IMR-90 (cell line): Measurements from ENCODE around the gene RGMA. TPM values are rescaled to one million over a fixed set of nuclear protein-coding genes. Genes with fewer than 3 reads are reported as not detected.

Source experiments
- ATAC-seq: fragments of 200-7000 bp; cut with Tn5 transposase; 2 replicates; pipeline ENCODE4 v1.9.1; 2020; ENCODE audit warnings: low read depth, mild to moderate bottlenecking, moderate library complexity
- BruUV-seq: library from RNA; stranded (reverse); fragments of 400-500 nt; replicated peaks from 2 replicates; lab custom pipeline; 2021; lab: Mats Ljungman, UMichigan
- CTCF ChIA-PET: fragments of 300-600 bp; formaldehyde crosslinking; extraction: SDS; loops from one replicate; lab custom pipeline; 2021; ENCODE audit warnings: antibody characterized with exemption; lab: Yijun Ruan, JAX
- POLR2A ChIA-PET: fragments of 300-600 bp; sonication (Branson Sonifier 250); formaldehyde crosslinking; loops from one replicate; lab custom pipeline; 2022; ENCODE audit warnings: antibody characterized with exemption; ENCODE audit not compliant: unreplicated experiment; lab: Charles Lee
- DNase-seq: peaks from one replicate; pipeline ENCODE4 v3.0.0; 2013
- H2AFZ ChIP-seq: replicated peaks from 2 replicates; pipeline ENCODE3; 2013; ENCODE audit warnings: low read length, mild to moderate bottlenecking; ENCODE audit not compliant: poor library complexity
- H2AK5ac ChIP-seq: 2 replicates; pipeline ENCODE4 v1.6.1; 2013; ENCODE audit warnings: low read depth, low read length, inconsistent platforms
- H2AK9ac ChIP-seq: replicated peaks from 2 replicates; pipeline ENCODE3; 2013; ENCODE audit warnings: mild to moderate bottlenecking, low read depth, low read length, moderate library complexity; ENCODE audit not compliant: poor library complexity
- H2BK120ac ChIP-seq: 2 replicates; pipeline ENCODE4 v1.6.1; 2013; ENCODE audit warnings: low read depth, low read length, inconsistent platforms
- H2BK15ac ChIP-seq: 3 replicates; pipeline ENCODE4 v1.6.1; 2013; ENCODE audit warnings: low read depth, low read length, inconsistent platforms
- H2BK20ac ChIP-seq: 2 replicates; pipeline ENCODE4 v1.6.1; 2013; ENCODE audit warnings: low read depth, mild to moderate bottlenecking, inconsistent platforms, low read length, moderate library complexity
- H2BK5ac ChIP-seq: 2 replicates; pipeline ENCODE4 v1.6.1; 2013; ENCODE audit warnings: mild to moderate bottlenecking, low read depth, low read length, inconsistent platforms; ENCODE audit not compliant: poor library complexity, severe bottlenecking
- H3K14ac ChIP-seq: replicated peaks from 2 replicates; pipeline ENCODE4 v1.6.1; 2013; ENCODE audit warnings: low read depth, low read length, inconsistent platforms
- H3K18ac ChIP-seq: 2 replicates; pipeline ENCODE4 v1.6.1; 2013; ENCODE audit warnings: low read depth, low read length, control low read depth
- H3K23ac ChIP-seq: 2 replicates; pipeline ENCODE4 v1.6.1; 2013; ENCODE audit warnings: low read depth, low read length, inconsistent platforms
- H3K27ac ChIP-seq: 2 replicates; pipeline ENCODE4 v1.5.1; 2013; ENCODE audit warnings: mild to moderate bottlenecking, control low read depth, low read length; ENCODE audit not compliant: insufficient read depth
- H3K27me3 ChIP-seq: 2 replicates; pipeline ENCODE4 v1.6.1; 2013; ENCODE audit warnings: low read length; ENCODE audit not compliant: control insufficient read depth, insufficient read depth
- H3K36me3 ChIP-seq: 2 replicates; pipeline ENCODE4 v1.6.1; 2013; ENCODE audit warnings: low read length, mixed read lengths; ENCODE audit not compliant: control insufficient read depth, insufficient read depth
- H3K4ac ChIP-seq: 2 replicates; pipeline ENCODE4 v1.6.1; 2013; ENCODE audit warnings: low read depth, low read length, inconsistent platforms
- H3K4me1 ChIP-seq: 2 replicates; pipeline ENCODE4 v1.6.1; 2013; ENCODE audit warnings: low read length, mixed read lengths; ENCODE audit not compliant: control insufficient read depth, insufficient read depth
- H3K4me2 ChIP-seq: 2 replicates; pipeline ENCODE4 v1.6.1; 2013; ENCODE audit warnings: low read depth, mild to moderate bottlenecking, control low read depth, low read length, moderate library complexity
- H3K4me3 ChIP-seq: 2 replicates; pipeline ENCODE4 v1.5.1; 2013; ENCODE audit warnings: low read depth, mild to moderate bottlenecking, control low read depth, low read length, moderate library complexity; ENCODE audit not compliant: insufficient read depth
- H3K56ac ChIP-seq: 2 replicates; pipeline ENCODE4 v1.6.1; 2013; ENCODE audit warnings: low read length, inconsistent platforms; ENCODE audit not compliant: insufficient read depth; ENCODE audit errors: extremely low read depth
- H3K79me1 ChIP-seq, 2 experiments: 2 replicates each; pipeline ENCODE4 v1.6.1; 2013; ENCODE audit warnings: low read length in 2 of 2, inconsistent platforms in 1 of 2, low read depth in 1 of 2
- H3K9ac ChIP-seq: 2 replicates; pipeline ENCODE4 v1.6.1; 2013; ENCODE audit warnings: low read depth, low read length, control low read depth
- H3K9me1 ChIP-seq: 2 replicates; pipeline ENCODE4 v1.6.1; 2013; ENCODE audit warnings: low read length, inconsistent platforms; ENCODE audit not compliant: insufficient read depth
- H3K9me3 ChIP-seq: 2 replicates; pipeline ENCODE4 v1.6.1; 2013; ENCODE audit warnings: low read length; ENCODE audit not compliant: control insufficient read depth, insufficient read depth
- H4K20me1 ChIP-seq: 2 replicates; pipeline ENCODE4 v1.6.1; 2013; ENCODE audit warnings: low read length, inconsistent platforms; ENCODE audit not compliant: insufficient read depth
- H4K5ac ChIP-seq: 2 replicates; pipeline ENCODE4 v1.6.1; 2013; ENCODE audit warnings: mild to moderate bottlenecking, low read depth, low read length, control low read depth
- H4K8ac ChIP-seq, 2 experiments: 2 replicates each; pipeline ENCODE4 v1.6.1; 2013; ENCODE audit warnings: low read depth in 2 of 2, low read length in 2 of 2, control low read depth in 1 of 2, inconsistent platforms in 1 of 2
- H4K91ac ChIP-seq: 2 replicates; pipeline ENCODE4 v1.6.1; 2013; ENCODE audit warnings: low read depth, low read length, inconsistent platforms; ENCODE audit not compliant: insufficient read depth
- CEBPB ChIP-seq: IDR thresholded peaks from 2 replicates; pipeline ENCODE4 v1.6.1; 2012; ENCODE audit warnings: low read depth, low read length, improper control_type of control experiment
- FOS ChIP-seq: fragments of 150-350 bp; IDR thresholded peaks from 2 replicates; pipeline ENCODE4 v1.6.1; 2016; ENCODE audit warnings: low read depth, low read length
- MAZ ChIP-seq: IDR thresholded peaks from 2 replicates; pipeline ENCODE4 v1.6.1; 2012; ENCODE audit warnings: low read depth, mild to moderate bottlenecking, low read length, improper control_type of control experiment, moderate library complexity, borderline replicate concordance
- MXI1 ChIP-seq: IDR thresholded peaks from 2 replicates; pipeline ENCODE4 v1.6.1; 2012; ENCODE audit warnings: low read depth, mild to moderate bottlenecking, low read length, moderate library complexity, borderline replicate concordance
- RCOR1 ChIP-seq: IDR thresholded peaks from 2 replicates; pipeline ENCODE4 v1.6.1; 2012; ENCODE audit warnings: mild to moderate bottlenecking, low read length, improper control_type of control experiment; ENCODE audit not compliant: insufficient replicate concordance
- SMC3 ChIP-seq: fragments of 150-350 bp; IDR thresholded peaks from 2 replicates; pipeline ENCODE4 v1.6.1; 2016; ENCODE audit warnings: low read depth, mild to moderate bottlenecking, antibody characterized with exemption, low read length, moderate library complexity
- WGBS, 2 experiments: methylation state at CpG; one replicate each; pipeline versions ENCODE4 v1.1.5 to v1.1.7; 2013; ENCODE audit warnings: missing lambda C conversion rate in 2 of 2; ENCODE audit not compliant: insufficient read length in 1 of 2; ENCODE audit errors: extremely low coverage in 2 of 2; 5-methylcytosine and 5-hydroxymethylcytosine counted together
- dilution Hi-C: fragments of 300-500 bp; cut with HindIII; formaldehyde crosslinking; loops from one replicate; pipeline ENCODE4 v1.14.3; 2018; ENCODE audit warnings: low sequenced_read_pairs; ENCODE audit not compliant: unreplicated experiment
- in situ Hi-C: fragments of 300-500 bp; cut with MboI; formaldehyde crosslinking; loops from 3 replicates; pipeline ENCODE4 v1.14.3; 2019; ENCODE audit warnings: low sequenced_read_pairs, inconsistent platforms, mixed read lengths
- intact Hi-C: fragments of 100-400 bp; cut with micrococcal nuclease; formaldehyde crosslinking; loops from 2 replicates; pipeline ENCODE4 v1.10.0; 2022
- polyA plus RNA-seq, 3 experiments: library from polyadenylated mRNA; depleted of rRNA; stranded (reverse); fragments of >200 nt; gene quantifications; 2 replicates each; pipeline ENCODE4 v1.2.3, GENCODE V29; 2012; ENCODE audit warnings: low replicate concordance in 1 of 3
- total RNA-seq: library from RNA; depleted of rRNA; stranded (reverse); fragments of >200 nt; gene quantifications from 2 replicates; pipeline ENCODE4 v1.2.3, GENCODE V29; 2012
- TF ChIP-seq, protein P1 (sequence below): fragments of 150-350 bp; IDR thresholded peaks from 2 replicates; pipeline ENCODE4 v1.6.1; 2016; ENCODE audit warnings: low read depth, mild to moderate bottlenecking, low read length, moderate library complexity, borderline replicate concordance
- TF ChIP-seq, protein P2 (sequence below): conservative IDR thresholded peaks from 2 replicates; pipeline ENCODE4 v1.5.1; 2012; ENCODE audit warnings: mild to moderate bottlenecking, low read depth, low read length, improper control_type of control experiment

RGMA gene
- total and polyA plus RNA-seq, 2 of the 4 experiments (the other 2 are of a cell fraction) = 0.18 to 0.26 TPM

- no peak overlapping the region for H4K91ac ChIP-seq
- H3K4me2 ChIP-seq = no peak overlapping the region
- H3K9me3 ChIP-seq = no peaks in the 10 kb centered on the region
- DNase-seq (no peak), ATAC-seq (no peak)
- H3K9ac ChIP-seq = no peak overlapping the region
- no peak overlapping the region for H3K4me3 ChIP-seq
- no peak overlapping the region for H2BK120ac ChIP-seq
- intact Hi-C loops (no loop called here), in situ Hi-C loops (no loop called here), dilution Hi-C loops (no loop called here)
- no peaks in the 10 kb centered on the region; the same call in 1 of the 2 replicates for H3K4me1 ChIP-seq
- ChIA-PET CTCF (no interaction called here), POLR2A (no interaction called here)
- no peak overlapping the region for H3K4ac ChIP-seq
- no peak overlapping the region for H3K27ac ChIP-seq
- no peak overlapping the region for H2AK5ac ChIP-seq
- H3K9me1 ChIP-seq = no peaks in the 10 kb centered on the region
- H3K36me3 ChIP-seq = no peaks in the 10 kb centered on the region
- H3K23ac ChIP-seq = no peak overlapping the region
- H3K14ac ChIP-seq = no peak overlapping the region
- peaks cover 44% of the 10 kb centered on the region for H3K27me3 ChIP-seq
- H2AK9ac ChIP-seq = no peak overlapping the region
- no peaks in the 10 kb centered on the region for H3K79me1 ChIP-seq
- H3K18ac ChIP-seq = no peak overlapping the region
- 55% methylated on average over 4 of the region's 10 CpGs; no CpG with 5 or more reads in 1 of the 2 experiments for WGBS, 2 experiments
- H2BK20ac ChIP-seq = no peak overlapping the region
- H3K56ac ChIP-seq = no peak overlapping the region
- no TSS peak for BruUV-seq
- H2BK15ac ChIP-seq = no peak overlapping the region
- no peak overlapping the region for H4K8ac ChIP-seq
- no peak overlapping the region for H2AFZ ChIP-seq
- H2BK5ac ChIP-seq = no peak overlapping the region
- no peak overlapping the region for H4K5ac ChIP-seq
- no peaks in the 10 kb centered on the region for H4K20me1 ChIP-seq
- TF ChIP-seq MAZ (no peak), CEBPB (no peak), RCOR1 (no peak), MXI1 (no peak), FOS (no peak), SMC3 (no peak)
- TF ChIP-seq, protein P1, sequence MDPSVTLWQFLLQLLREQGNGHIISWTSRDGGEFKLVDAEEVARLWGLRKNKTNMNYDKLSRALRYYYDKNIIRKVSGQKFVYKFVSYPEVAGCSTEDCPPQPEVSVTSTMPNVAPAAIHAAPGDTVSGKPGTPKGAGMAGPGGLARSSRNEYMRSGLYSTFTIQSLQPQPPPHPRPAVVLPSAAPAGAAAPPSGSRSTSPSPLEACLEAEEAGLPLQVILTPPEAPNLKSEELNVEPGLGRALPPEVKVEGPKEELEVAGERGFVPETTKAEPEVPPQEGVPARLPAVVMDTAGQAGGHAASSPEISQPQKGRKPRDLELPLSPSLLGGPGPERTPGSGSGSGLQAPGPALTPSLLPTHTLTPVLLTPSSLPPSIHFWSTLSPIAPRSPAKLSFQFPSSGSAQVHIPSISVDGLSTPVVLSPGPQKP = no peak
- TF ChIP-seq, protein P2, sequence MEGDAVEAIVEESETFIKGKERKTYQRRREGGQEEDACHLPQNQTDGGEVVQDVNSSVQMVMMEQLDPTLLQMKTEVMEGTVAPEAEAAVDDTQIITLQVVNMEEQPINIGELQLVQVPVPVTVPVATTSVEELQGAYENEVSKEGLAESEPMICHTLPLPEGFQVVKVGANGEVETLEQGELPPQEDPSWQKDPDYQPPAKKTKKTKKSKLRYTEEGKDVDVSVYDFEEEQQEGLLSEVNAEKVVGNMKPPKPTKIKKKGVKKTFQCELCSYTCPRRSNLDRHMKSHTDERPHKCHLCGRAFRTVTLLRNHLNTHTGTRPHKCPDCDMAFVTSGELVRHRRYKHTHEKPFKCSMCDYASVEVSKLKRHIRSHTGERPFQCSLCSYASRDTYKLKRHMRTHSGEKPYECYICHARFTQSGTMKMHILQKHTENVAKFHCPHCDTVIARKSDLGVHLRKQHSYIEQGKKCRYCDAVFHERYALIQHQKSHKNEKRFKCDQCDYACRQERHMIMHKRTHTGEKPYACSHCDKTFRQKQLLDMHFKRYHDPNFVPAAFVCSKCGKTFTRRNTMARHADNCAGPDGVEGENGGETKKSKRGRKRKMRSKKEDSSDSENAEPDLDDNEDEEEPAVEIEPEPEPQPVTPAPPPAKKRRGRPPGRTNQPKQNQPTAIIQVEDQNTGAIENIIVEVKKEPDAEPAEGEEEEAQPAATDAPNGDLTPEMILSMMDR = no peak
Observed at GRCh38 chr15:93070132-93070531, 18.9 kb downstream of the RGMA start.
